OCI-LY7 (cell line): ENCODE results near the gene NCKAP5. TPM values are rescaled to one million over a fixed set of nuclear protein-coding genes. Genes with fewer than 3 reads are reported as not detected.

Experiments used
- BruUV-seq: library from RNA; stranded (reverse); fragments of 400-500 nt; replicated peaks from 2 replicates; lab custom pipeline; 2021; lab: Mats Ljungman, UMichigan
- CTCF ChIA-PET: fragments of 300-600 bp; sonication (Branson Sonifier 250); formaldehyde crosslinking; loops from one replicate; lab custom pipeline; 2022; ENCODE audit warnings: antibody characterized with exemption; ENCODE audit not compliant: unreplicated experiment; lab: Charles Lee
- POLR2A ChIA-PET: fragments of 300-600 bp; sonication (Branson Sonifier 250); formaldehyde crosslinking; loops from one replicate; lab custom pipeline; 2022; ENCODE audit warnings: antibody characterized with exemption; lab: Charles Lee
- DNase-seq: peaks from one replicate; pipeline ENCODE4 v3.0.0-alpha.2; 2015; ENCODE audit warnings: low spot score
- H2AFZ ChIP-seq: fragments of 200-600 bp; sonication (generic), shearing (Covaris generic); 2 replicates; pipeline ENCODE4 v1.6.1; 2014; ENCODE audit warnings: mild to moderate bottlenecking, antibody characterized with exemption, low read length, moderate library complexity
- H3K27ac ChIP-seq: fragments of 200-600 bp; sonication (generic); 2 replicates; pipeline ENCODE4 v1.5.1; 2014; ENCODE audit warnings: mixed run types, low read depth, mild to moderate bottlenecking, moderate library complexity, low read length, inconsistent platforms; ENCODE audit not compliant: poor library complexity, severe bottlenecking
- H3K36me3 ChIP-seq: fragments of 200-600 bp; sonication (generic); 2 replicates; pipeline ENCODE4 v1.6.1; 2014; ENCODE audit warnings: mild to moderate bottlenecking, antibody characterized with exemption, low read length, moderate library complexity, mixed read lengths; ENCODE audit not compliant: insufficient read depth
- H3K4me1 ChIP-seq: fragments of 200-600 bp; sonication (generic); 2 replicates; pipeline ENCODE4 v1.5.1; 2014; ENCODE audit warnings: mild to moderate bottlenecking, low read length; ENCODE audit not compliant: insufficient read depth, poor library complexity, severe bottlenecking
- H3K4me2 ChIP-seq: fragments of 200-600 bp; sonication (generic); 2 replicates; pipeline ENCODE4 v1.6.1; 2014; ENCODE audit warnings: mild to moderate bottlenecking, low read length
- H3K4me3 ChIP-seq: fragments of 200-600 bp; sonication (generic); 2 replicates; pipeline ENCODE4 v1.5.1; 2014; ENCODE audit warnings: mild to moderate bottlenecking, low read depth, low read length; ENCODE audit not compliant: poor library complexity, severe bottlenecking
- H3K79me2 ChIP-seq: fragments of 200-600 bp; sonication (generic); 2 replicates; pipeline ENCODE4 v1.6.1; 2016; ENCODE audit warnings: low read depth, mild to moderate bottlenecking, low read length, moderate library complexity, mixed read lengths; ENCODE audit not compliant: insufficient read depth
- H3K9me2 ChIP-seq: fragments of 200-600 bp; sonication (generic); 2 replicates; pipeline ENCODE4 v1.6.1; 2016; ENCODE audit warnings: mild to moderate bottlenecking, low read length, mixed read lengths; ENCODE audit not compliant: insufficient read depth
- H3K9me3 ChIP-seq: fragments of 200-600 bp; sonication (generic); 2 replicates; pipeline ENCODE4 v1.6.1; 2014; ENCODE audit warnings: mild to moderate bottlenecking, mixed run types, low read length, mixed read lengths
- H4K20me1 ChIP-seq: fragments of 200-600 bp; sonication (generic); 2 replicates; pipeline ENCODE4 v1.6.1; 2014; ENCODE audit warnings: mild to moderate bottlenecking, antibody characterized with exemption, low read length, moderate library complexity, mixed read lengths; ENCODE audit not compliant: insufficient read depth
- EZH2phosphoT487 ChIP-seq: fragments of 200-600 bp; sonication (generic); IDR thresholded peaks from 2 replicates; pipeline ENCODE4 v1.6.1; 2018; ENCODE audit warnings: low read depth, borderline replicate concordance, mild to moderate bottlenecking, mixed run types, antibody characterized with exemption, low read length, moderate library complexity, mixed read lengths
- intact Hi-C: fragments of 100-400 bp; cut with micrococcal nuclease; formaldehyde crosslinking; loops from one replicate; pipeline ENCODE4 v1.10.0; 2022; ENCODE audit not compliant: unreplicated experiment
- total RNA-seq, 2 experiments: library from RNA; depleted of rRNA in 1 of 2; stranded (reverse); fragments of >200 nt in 1 of 2; shearing (Covaris generic) in 1 of 2; gene quantifications; 2 replicates each; pipeline ENCODE4 v1.2.3, GENCODE V29; 2014 to 2022
- TF ChIP-seq, protein P1 (sequence below): fragments of 200-600 bp; sonication (generic); conservative IDR thresholded peaks from 2 replicates; pipeline ENCODE4 v1.5.1; 2014; ENCODE audit warnings: mild to moderate bottlenecking, antibody characterized with exemption, low read length, moderate library complexity, mixed read lengths

The NCKAP5 gene
- total RNA-seq, 2 experiments from 2014 or later: not detected

DNA sequence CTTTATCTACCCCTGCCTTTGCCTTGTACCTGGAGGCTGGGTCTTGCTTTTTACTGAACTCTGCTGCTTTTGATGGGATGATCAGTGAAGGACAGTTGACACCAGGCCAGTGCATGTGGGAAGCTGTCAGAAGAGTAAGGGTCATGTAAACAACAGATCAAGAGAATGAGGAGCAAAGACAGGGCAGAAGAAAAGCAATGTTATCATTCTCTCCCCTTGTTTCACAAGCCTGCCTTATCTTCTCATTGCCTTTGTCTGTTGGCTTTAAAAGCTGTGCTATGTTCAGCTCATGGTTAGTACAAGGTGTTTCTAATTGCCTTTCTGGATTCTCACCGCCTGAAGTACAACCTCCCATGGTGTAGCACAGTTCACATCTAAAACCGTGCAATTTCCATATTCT lies 925.8 kb downstream of the NCKAP5 start:
- no TSS peak for BruUV-seq
- peak overlapping the region; percentile 53 for H3K27ac ChIP-seq
- no peaks in the 10 kb centered on the region for H4K20me1 ChIP-seq
- TF ChIP-seq EZH2phosphoT487: no peak
- TF ChIP-seq, protein P1, sequence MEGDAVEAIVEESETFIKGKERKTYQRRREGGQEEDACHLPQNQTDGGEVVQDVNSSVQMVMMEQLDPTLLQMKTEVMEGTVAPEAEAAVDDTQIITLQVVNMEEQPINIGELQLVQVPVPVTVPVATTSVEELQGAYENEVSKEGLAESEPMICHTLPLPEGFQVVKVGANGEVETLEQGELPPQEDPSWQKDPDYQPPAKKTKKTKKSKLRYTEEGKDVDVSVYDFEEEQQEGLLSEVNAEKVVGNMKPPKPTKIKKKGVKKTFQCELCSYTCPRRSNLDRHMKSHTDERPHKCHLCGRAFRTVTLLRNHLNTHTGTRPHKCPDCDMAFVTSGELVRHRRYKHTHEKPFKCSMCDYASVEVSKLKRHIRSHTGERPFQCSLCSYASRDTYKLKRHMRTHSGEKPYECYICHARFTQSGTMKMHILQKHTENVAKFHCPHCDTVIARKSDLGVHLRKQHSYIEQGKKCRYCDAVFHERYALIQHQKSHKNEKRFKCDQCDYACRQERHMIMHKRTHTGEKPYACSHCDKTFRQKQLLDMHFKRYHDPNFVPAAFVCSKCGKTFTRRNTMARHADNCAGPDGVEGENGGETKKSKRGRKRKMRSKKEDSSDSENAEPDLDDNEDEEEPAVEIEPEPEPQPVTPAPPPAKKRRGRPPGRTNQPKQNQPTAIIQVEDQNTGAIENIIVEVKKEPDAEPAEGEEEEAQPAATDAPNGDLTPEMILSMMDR: no peak
- DNase-seq: no peak
- H3K9me3 ChIP-seq: no peaks in the 10 kb centered on the region
- ChIA-PET CTCF (no interaction called here), POLR2A (interaction anchor here (0.7 to 1.3 kb wide), 2 partner anchors 9 to 22 kb away, joined by 3 to 5 read pairs; no protein-coding TSS in a partner anchor)
- no peaks in the 10 kb centered on the region for H3K79me2 ChIP-seq
- no peaks in the 10 kb centered on the region for H3K9me2 ChIP-seq
- peak overlapping the region; percentile 77; the same call in 1 of the 2 replicates for H2AFZ ChIP-seq
- H3K36me3 ChIP-seq: no peaks in the 10 kb centered on the region
- peaks cover 70% of the 10 kb centered on the region for H3K4me1 ChIP-seq
- H3K4me2 ChIP-seq: peak overlapping the region; percentile 67
- intact Hi-C loops: loop anchor here (10.0 kb wide), 1 partner anchor 1548 kb away; the partner anchor contains the start of gene FAM168B
- no peak overlapping the region for H3K4me3 ChIP-seq

DNA sequence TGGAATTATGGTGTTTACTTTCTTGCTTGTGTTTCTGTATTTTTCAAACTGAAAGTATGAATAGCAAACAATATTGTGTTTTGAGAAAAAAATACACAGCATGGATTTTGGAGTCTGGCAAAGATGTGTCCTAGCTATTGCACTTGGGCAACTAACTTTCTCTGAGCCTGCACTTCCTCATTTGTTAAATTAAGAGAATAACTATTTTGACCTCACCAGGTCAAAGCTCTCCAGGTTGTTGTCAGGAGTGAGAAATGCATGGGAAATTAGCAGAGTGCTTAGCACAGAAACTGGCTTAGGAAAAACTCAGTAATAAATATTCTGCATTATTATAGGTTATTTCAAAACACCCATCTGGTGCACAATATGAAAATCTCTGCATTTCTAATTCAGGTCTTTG lies 926.4 kb downstream of the NCKAP5 start:
- DNase-seq: no peak
- Histone ChIP-seq H3K9me3 (no peaks in the 10 kb centered on the region), H3K4me1 (peaks cover 64% of the 10 kb centered on the region), H4K20me1 (no peaks in the 10 kb centered on the region), H3K4me3 (no peak overlapping the region), H2AFZ (peak overlapping the region; percentile 77; the same call in 1 of the 2 replicates), H3K9me2 (no peaks in the 10 kb centered on the region), H3K4me2 (peak overlapping the region; percentile 67), H3K36me3 (no peaks in the 10 kb centered on the region), H3K79me2 (no peaks in the 10 kb centered on the region), H3K27ac (peak overlapping the region; percentile 53)
- no TSS peak for BruUV-seq
- intact Hi-C loops: loop anchor here (10.0 kb wide), 1 partner anchor 1547 kb away; the partner anchor contains the start of gene FAM168B
- ChIA-PET POLR2A (interaction anchor here (0.7 to 1.3 kb wide), 2 partner anchors 10 to 23 kb away, joined by 3 to 5 read pairs; no protein-coding TSS in a partner anchor), CTCF (no interaction called here)
- TF ChIP-seq, protein P1: no peak
- no peak for TF ChIP-seq EZH2phosphoT487

DNA sequence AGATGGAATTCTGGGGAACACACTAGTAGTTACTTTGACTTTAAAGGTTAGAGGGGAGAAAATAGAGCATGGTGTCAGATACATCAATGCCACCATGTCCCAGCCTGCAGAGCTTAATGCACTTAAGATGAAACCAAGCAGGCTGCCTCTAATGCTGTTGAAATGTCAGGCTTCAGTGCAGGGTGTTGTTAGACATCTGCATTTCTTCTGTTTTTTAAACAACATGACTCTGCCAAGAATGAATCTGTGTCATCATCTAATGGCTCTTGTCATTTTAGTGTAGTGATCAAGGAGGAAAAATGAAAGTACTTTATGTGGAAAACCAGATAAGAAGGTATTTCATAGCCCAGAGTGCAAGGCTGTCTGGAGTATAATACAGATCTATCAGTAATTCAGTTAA lies 928.1 kb downstream of the NCKAP5 start:
- BruUV-seq: no TSS peak

More for the DNA sequence above, 928.1 kb downstream of the NCKAP5 start:
- Histone ChIP-seq H3K27ac (no peak overlapping the region), H2AFZ (no peak overlapping the region), H3K4me2 (no peak overlapping the region), H3K36me3 (no peaks in the 10 kb centered on the region), H4K20me1 (no peaks in the 10 kb centered on the region), H3K79me2 (no peaks in the 10 kb centered on the region), H3K4me3 (no peak overlapping the region), H3K9me3 (no peaks in the 10 kb centered on the region), H3K9me2 (no peaks in the 10 kb centered on the region), H3K4me1 (peaks cover 48% of the 10 kb centered on the region)
- CTCF ChIA-PET: no interaction called here
- DNase-seq: no peak
- TF ChIP-seq EZH2phosphoT487: no peak
- TF ChIP-seq, protein P1: no peak
- intact Hi-C loops: loop anchor here (10.0 kb wide), 1 partner anchor 1545 kb away; the partner anchor contains the start of gene FAM168B
- POLR2A ChIA-PET: no interaction called here
